GM21619 (cell line): ENCODE measurements around the gene TRMT61A.

Experiments used
- ATAC-seq: cut with Tn5 transposase; IDR thresholded peaks from one replicate; pipeline ENCODE4 v1.9.1; 2021; ENCODE audit not compliant: unreplicated experiment

The TRMT61A gene

GRCh38 chr14:103533999-103534575, 5.1 kb downstream of the TRMT61A start:
- ATAC-seq, result no peak

- no peak for ATAC-seq
Observed at GRCh38 chr14:103534576-103535061, 5.6 kb downstream of the TRMT61A start.

- ATAC-seq, result no peak
Observed at GRCh38 chr14:103535081-103535890, 6.3 kb downstream of the TRMT61A start.

GRCh38 chr14:103535891-103536565, 7.0 kb downstream of the TRMT61A start:
- ATAC-seq, result no peak

- ATAC-seq, result no peak
Observed at GRCh38 chr14:103536693-103537092, 7.7 kb downstream of the TRMT61A start.

- no peak for ATAC-seq
Observed at GRCh38 chr14:103537175-103537990, 8.4 kb downstream of the TRMT61A start.

GRCh38 chr14:103538291-103539055, 9.5 kb downstream of the TRMT61A start:
- no peak for ATAC-seq

- no peak for ATAC-seq
Observed at GRCh38 chr14:103539056-103539825, 10.2 kb downstream of the TRMT61A start.

GRCh38 chr14:103540821-103541708, 12.1 kb downstream of the TRMT61A start:
- ATAC-seq, result no peak

GRCh38 chr14:103541709-103542604, 13.0 kb downstream of the TRMT61A start:
- ATAC-seq, result no peak

GRCh38 chr14:103542605-103543088, 13.7 kb downstream of the TRMT61A start:
- no peak for ATAC-seq

GRCh38 chr14:103543140-103543539, 14.1 kb downstream of the TRMT61A start:
- ATAC-seq, result no peak

- no peak for ATAC-seq
Observed at GRCh38 chr14:103543721-103544387, 14.9 kb downstream of the TRMT61A start.

GRCh38 chr14:103544388-103545218, 15.6 kb downstream of the TRMT61A start:
- no peak for ATAC-seq

GRCh38 chr14:103545219-103545914, 16.4 kb downstream of the TRMT61A start:
- no peak for ATAC-seq
